Measurements from ENCODE around the gene APBA2.

The APBA2 gene

GRCh38 chr15:28911310-28911931 is 25.6 kb downstream of the APBA2 start:
- TF ChIP-seq, protein P1, sequence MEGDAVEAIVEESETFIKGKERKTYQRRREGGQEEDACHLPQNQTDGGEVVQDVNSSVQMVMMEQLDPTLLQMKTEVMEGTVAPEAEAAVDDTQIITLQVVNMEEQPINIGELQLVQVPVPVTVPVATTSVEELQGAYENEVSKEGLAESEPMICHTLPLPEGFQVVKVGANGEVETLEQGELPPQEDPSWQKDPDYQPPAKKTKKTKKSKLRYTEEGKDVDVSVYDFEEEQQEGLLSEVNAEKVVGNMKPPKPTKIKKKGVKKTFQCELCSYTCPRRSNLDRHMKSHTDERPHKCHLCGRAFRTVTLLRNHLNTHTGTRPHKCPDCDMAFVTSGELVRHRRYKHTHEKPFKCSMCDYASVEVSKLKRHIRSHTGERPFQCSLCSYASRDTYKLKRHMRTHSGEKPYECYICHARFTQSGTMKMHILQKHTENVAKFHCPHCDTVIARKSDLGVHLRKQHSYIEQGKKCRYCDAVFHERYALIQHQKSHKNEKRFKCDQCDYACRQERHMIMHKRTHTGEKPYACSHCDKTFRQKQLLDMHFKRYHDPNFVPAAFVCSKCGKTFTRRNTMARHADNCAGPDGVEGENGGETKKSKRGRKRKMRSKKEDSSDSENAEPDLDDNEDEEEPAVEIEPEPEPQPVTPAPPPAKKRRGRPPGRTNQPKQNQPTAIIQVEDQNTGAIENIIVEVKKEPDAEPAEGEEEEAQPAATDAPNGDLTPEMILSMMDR (IDR thresholded peaks at IDR 0.05; ENCODE audit: insufficient read depth, missing control alignments) = no peak
- no peak for FAIRE-seq
- DNase-seq (ENCODE audit: insufficient read length, low spot score) = no peak

DNA sequence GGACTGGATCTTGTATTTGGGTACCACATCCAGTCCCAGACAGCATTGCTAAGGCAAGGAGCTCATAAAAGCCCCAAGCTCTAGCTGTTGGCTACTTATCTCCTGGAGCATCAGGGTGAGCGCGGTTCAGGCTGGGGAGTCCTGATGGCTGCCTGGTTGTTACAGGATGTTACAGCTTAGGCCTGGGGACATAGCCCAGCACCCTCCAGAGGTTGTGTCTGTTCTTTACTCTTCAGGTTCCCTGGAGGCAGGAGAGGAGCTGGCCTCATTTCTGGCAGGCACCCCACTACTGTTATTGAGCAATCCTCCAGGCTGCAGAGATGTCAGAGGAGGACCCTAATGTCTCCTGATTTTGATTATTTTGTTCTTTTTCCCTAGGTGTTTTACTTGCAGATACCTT is 26.6 kb downstream of the APBA2 start:
- TF ChIP-seq, protein P1 (IDR thresholded peaks at IDR 0.05; ENCODE audit: insufficient read depth, missing control alignments) = no peak
- DNase-seq (ENCODE audit: insufficient read length, low spot score) (no peak), FAIRE-seq (no peak)

GRCh38 chr15:28913171-28913765 is 27.5 kb downstream of the APBA2 start:
- FAIRE-seq (no peak), DNase-seq (ENCODE audit: insufficient read length, low spot score) (no peak)
- TF ChIP-seq, protein P1 (IDR thresholded peaks at IDR 0.05; ENCODE audit: insufficient read depth, missing control alignments) = no peak

GRCh38 chr15:28914046-28914445 is 28.3 kb downstream of the APBA2 start:
- DNase-seq (ENCODE audit: insufficient read length, low spot score) (no peak), FAIRE-seq (no peak)
- TF ChIP-seq, protein P1 (IDR thresholded peaks at IDR 0.05; ENCODE audit: insufficient read depth, missing control alignments) = no peak

GRCh38 chr15:28914483-28915023 is 28.8 kb downstream of the APBA2 start:
- DNase-seq (ENCODE audit: insufficient read length, low spot score) = no peak
- FAIRE-seq = no peak
- TF ChIP-seq, protein P1 (IDR thresholded peaks at IDR 0.05; ENCODE audit: insufficient read depth, missing control alignments) = no peak

DNA sequence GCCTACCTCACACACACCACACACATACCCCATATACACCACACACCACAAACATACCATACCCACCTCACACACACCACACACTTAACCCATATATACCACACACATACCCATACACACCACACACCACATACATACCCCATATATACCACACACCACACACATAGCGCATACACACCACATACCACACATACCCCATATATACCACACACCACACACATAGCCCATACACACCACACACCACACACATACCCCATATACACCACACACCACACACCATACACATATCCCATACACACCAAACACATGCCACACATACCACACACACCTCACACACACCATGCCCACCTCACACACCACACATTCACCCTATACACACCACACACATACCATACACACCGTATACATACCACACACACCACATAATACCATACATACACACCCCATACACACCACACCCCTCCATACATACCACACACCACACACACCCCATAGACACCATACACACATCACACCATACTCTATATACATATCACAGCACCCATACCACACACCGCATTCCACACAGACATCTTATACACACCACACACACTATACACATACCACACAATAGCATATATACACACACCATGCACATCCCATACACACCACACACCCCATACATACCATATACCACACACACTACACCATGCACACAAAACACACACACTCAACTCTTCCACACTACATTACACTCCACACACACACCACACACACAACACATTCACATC is 29.5 kb downstream of the APBA2 start:
- TF ChIP-seq, protein P1 (IDR thresholded peaks at IDR 0.05; ENCODE audit: insufficient read depth, missing control alignments) = no peak
- no peak for FAIRE-seq
- DNase-seq (ENCODE audit: insufficient read length, low spot score) = no peak
